GM21737 (cell line): ENCODE results near the gene CCDC148.
A peak's percentile ranks its signal among the peaks of the same experiment; 100 is the strongest.

ENCODE experiments used
- ATAC-seq: cut with Tn5 transposase; IDR thresholded peaks from one replicate; pipeline ENCODE4 v1.9.1; 2021; ENCODE audit warnings: mild to moderate bottlenecking, moderate library complexity; ENCODE audit not compliant: unreplicated experiment

CCDC148 gene

GRCh38 chr2:158184001-158184400, 272.6 kb downstream of the CCDC148 start:
- ATAC-seq = no peak

DNA sequence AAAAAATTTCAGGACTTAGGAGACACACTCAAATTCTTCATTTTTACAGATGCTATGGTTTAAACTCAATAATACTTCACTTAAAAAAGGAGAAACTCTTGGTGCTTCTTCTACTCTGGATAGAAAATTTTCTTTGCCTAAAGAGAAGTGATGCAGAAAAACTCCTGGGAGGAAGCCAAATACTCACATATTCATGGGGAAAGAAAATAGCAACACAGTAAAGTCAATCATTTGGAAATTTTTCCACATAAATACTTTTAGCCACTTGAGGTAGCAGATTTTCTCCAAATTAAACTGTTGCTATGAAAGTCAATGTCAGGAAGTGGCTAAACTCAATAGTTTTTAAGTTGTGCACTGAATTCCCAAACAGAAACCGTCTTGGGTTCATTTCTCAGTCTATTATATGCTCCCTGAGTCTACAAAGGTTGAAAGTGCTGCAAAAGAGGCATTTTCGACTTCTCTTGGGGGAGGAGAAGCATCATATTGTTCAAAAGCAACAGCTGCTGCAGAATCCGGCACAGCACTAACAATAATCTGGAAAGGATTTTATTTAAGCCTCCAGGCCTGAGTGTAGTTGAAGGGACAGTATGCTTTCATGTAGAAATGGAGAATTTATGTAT, 273.8 kb downstream of the CCDC148 start:
- no peak for ATAC-seq

DNA sequence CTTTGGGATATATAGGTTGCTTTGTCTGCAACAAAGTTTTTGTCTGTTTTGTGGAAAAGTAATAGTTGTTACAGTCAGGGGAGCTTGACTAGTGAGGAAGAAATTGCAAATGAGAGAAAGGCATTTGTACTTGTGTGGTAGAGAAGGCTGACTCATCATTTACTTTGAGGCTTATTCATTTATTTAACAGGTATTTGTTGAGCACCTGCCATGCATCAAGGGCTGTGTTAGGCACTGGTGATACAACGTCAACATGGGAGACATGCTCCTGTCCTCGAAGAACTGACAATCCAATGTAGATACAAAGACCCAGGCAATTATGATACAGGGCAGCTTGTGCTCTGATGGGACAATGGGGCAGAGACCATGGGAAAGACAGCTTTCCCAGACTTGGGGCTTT, 275.4 kb downstream of the CCDC148 start:
- no peak for ATAC-seq

DNA sequence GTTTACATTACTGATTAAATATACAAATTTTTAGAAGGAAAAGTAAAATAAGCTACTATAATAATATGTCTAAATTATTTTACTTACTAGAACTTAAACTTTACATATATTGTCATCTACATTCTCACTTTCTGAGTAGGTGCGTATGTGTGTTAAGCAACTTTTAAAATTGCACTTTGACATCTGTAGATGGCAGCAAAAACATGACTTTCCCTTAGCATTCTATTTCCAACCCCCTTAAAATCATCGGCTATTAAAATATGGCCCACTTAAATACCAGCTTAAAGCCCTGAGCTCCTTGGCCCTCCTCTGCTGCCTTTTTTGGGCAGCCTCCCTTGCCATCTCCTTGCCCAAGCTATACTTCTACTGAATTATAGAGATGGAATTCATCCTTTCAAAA, 276.9 kb downstream of the CCDC148 start:
- ATAC-seq = peak; percentile 59

- ATAC-seq = no peak
Observed at GRCh38 chr2:158178646-158179045, 277.9 kb downstream of the CCDC148 start.

GRCh38 chr2:158174956-158175355, 281.6 kb downstream of the CCDC148 start:
- ATAC-seq = no peak

GRCh38 chr2:158174495-158174894, 282.1 kb downstream of the CCDC148 start:
- ATAC-seq = no peak

DNA sequence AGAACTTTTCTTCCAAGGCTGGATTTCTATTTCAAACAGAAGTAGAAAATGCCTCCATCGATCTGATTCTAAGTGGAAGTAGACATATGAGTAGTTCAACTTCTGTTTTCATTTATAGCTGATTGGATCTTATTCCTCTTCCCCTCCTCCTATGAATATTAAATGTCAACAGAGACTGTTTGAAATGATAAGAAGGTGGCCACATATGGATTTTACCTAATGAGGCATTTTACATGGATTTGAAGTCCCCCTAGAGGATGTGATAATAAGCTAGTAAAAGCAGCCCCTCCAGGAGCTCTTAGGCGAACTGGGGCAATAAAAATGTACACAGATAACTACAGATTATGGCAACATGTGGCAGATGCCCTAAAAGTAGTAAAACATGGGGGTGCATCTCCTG, 283.8 kb downstream of the CCDC148 start:
- ATAC-seq = no peak

DNA sequence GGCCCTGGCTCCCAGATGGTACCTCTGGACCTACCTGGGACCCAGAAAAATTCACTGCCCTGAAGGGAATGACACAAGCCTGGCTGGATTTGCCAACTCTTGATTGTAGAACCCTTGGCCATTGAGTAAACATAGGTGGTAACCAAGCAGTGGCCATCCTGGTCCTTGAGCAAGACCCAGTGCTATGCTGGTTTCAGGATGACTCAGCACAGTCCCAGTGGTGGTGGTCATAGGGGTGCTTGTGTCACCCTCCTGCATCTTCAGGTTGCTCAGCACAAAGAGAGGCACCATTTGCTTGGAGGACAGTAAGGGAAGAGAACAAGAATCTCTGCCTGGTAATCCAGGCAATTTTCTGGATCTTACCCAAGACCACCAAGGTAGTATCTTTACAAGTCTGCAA, 302.0 kb downstream of the CCDC148 start:
- no peak for ATAC-seq

DNA sequence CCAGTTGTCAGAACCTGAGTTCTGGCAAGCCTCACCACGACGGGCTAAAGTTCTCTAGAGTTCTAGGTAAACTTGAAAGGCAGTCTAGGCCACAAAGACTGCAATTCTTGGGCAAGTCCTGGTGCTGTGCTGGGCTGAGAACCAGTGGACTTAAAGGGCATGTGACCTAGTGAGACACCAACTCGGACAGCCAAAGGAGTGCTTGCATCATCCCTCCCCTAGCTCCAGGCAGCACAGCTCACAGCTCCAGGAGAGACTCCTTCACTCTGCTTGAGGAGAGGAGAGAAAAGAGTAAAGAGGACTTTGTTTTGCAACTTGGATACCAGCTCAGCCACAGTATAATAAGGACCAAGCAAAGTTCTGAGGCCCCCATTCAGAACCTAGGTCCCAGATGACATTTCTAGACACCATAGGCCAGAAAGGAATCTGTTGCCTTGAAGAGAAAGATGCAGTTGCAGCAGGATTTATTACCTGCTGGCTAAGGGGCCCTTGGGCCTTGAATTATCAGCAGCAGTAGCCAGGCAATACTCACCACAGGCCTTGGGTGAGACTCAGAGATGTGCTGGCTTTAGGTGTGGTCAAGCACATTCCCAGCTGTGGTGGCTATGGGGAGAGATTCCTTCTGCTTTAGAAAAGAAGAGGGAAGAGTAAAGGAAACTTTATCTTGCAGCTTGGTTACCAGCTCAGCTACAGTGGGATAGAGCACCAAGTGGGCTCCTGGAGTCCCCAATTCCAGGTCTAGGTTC, 303.1 kb downstream of the CCDC148 start:
- ATAC-seq = no peak

- no peak for ATAC-seq
Observed at GRCh38 chr2:158144914-158145625, 311.5 kb downstream of the CCDC148 start.

DNA sequence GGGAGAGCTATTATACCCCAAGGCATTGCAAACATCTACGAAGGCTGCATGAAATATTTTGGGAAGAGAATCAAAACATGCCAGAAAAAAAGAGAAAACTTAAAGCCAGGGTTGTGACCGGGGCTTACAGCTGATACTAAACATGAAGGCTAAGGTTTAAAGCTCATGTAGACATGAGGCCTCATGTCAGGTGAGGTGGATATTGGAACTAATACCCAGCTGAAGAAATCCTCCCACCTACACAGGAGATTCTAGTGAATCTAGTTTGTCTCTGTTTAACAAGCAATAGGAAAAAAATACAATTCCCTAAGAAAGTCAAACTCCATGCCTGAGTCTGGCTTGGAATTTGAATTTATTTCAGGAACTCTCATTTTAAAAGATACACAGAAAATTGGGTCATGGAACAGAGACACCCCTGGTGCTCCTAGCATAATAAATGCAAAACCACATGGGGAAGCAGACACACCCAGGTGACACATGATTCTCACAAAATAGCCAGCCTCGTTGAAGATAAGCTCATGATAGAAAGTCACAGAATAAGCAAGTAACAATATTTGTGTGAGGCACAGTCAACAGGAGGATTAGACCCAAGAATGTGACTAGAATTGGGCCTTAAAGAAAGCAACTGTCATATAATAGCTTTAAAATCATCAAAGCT, 312.7 kb downstream of the CCDC148 start:
- no peak for ATAC-seq

DNA sequence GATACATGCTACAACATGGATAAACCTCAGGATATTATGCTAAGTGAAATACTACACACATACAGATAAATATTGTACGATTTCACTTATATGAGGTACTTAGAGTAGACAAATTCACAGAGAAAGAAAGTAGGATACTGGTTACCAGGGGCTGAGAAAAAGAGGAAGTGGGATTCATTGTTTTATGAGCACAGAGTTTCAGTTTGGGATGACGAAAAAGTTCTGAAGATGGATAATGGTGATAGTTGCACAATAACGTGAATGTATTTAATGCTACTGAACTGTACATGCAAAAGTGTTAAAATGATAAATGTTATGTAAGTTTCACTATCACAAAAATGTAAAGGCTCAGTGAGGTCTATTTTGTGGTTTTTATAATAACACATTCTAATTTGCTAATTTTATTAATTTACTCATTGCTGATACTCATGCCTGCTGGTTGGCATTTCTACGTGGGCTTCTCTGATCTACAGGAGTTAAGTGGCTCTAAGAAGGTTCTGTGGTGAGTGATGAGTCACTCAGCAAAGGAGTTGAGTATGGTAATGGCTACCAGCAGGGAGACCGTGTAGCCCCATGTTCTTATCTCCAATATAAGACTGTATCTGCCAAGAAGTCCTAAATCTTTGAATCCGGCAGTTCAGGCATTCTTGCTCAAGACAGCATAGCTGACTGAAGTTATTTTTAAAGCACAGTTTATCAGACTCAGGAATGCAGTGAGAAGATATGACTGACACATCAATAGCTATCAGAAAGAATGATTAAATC, 313.8 kb downstream of the CCDC148 start:
- no peak for ATAC-seq

GRCh38 chr2:158142165-158142564, 314.4 kb downstream of the CCDC148 start:
- no peak for ATAC-seq

DNA sequence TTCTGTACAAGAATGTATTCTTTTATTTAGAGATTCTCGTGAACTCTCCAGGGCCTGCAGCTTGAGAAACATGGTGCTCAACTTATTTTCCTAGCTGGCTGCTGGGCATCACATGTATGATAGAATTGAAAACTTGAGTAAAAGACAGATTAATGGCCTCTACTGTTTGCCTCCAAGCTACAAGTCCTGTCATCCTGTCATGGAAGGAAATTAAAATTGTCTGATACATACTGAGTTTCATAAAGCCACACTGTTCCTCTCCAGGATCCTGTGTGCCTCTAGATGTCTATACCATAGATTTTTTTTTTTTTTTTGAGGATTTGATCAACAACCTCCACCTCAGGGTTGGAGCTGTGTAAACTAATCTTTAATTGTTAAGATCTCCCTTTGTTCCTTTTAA, 316.4 kb downstream of the CCDC148 start:
- ATAC-seq = no peak

DNA sequence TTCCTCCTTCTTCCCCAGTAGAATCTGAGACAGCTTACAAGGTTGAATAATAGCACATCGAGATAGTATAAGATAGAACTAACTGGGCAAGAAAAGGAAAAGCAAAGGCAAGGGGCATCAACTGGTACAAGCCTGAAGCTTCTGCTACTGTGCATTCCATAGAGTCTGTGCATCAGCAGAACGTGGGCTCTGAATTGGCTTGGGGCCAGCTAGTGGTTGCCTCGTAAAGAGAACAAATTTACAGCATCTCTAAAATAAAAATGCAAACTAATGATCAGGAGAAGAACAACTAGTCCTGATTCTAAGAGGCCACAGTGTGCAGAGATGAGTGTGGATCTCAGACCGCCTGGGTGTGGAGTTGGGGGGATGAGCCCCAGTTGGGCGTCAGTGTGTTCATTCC, 318.3 kb downstream of the CCDC148 start:
- no peak for ATAC-seq

DNA sequence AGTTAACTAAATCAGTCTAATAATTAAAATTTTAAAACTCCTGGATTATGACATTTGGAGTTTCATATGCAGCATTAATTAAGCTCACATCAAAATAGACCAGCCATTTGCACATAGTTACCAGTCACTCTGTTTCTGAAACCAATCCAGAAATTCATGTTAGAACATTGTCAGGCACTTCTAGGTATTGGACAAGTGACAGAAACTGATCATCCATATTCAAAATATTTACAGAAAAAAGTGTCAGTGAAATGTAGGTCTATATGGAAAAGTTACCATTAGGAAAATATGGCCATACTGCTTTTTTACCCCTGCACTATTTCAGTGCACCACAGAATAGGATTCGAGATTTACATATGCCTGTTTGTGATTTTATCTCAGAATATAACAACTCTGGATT, 321.5 kb downstream of the CCDC148 start:
- no peak for ATAC-seq

DNA sequence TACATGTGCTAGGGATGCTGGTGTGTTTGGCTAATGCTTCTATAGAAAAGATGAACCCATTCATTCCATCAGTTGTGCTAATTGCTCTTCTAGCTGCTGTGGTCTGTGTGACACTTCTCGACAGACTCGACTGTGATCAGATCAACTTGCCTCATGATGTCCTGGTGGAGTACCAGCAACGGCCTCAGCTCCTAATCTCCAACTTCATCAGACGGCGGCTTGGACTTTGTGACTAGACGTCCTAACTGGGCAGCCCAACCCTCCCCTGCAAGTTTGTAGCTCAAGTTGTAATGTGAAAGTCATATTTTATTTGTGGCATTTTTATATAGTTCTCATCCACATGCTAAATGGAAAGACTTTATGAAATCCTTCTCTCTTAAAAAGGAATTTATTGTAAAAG, 321.9 kb downstream of the CCDC148 start:
- ATAC-seq = no peak

DNA sequence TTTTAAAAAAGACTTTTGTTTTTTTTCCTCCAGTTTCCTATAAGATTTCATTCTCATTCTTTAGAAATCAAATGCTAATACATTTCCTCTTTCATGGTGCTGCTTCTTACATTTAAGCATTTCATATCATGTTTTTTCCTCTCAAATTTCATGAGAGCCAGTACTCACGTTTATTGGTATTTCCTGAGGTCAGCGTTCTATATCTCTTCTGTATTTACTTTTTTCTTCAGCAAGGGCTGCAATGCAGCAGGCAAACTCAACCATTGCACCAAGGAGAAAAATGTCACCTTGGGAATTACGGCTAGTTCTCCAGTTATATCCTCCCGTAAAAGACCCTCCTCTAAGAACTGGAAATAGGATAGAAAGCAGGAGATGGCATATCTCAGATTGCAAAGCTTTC, 322.5 kb downstream of the CCDC148 start:
- ATAC-seq = no peak

- no peak for ATAC-seq
Observed at GRCh38 chr2:158131919-158132566, 324.5 kb downstream of the CCDC148 start.
